GM21423 (cell line): ENCODE data around the gene MED4.

Source experiments
- ATAC-seq: cut with Tn5 transposase; IDR thresholded peaks from one replicate; pipeline ENCODE4 v1.9.1; 2021; ENCODE audit warnings: mild to moderate bottlenecking, moderate library complexity; ENCODE audit not compliant: unreplicated experiment

MED4 gene

DNA sequence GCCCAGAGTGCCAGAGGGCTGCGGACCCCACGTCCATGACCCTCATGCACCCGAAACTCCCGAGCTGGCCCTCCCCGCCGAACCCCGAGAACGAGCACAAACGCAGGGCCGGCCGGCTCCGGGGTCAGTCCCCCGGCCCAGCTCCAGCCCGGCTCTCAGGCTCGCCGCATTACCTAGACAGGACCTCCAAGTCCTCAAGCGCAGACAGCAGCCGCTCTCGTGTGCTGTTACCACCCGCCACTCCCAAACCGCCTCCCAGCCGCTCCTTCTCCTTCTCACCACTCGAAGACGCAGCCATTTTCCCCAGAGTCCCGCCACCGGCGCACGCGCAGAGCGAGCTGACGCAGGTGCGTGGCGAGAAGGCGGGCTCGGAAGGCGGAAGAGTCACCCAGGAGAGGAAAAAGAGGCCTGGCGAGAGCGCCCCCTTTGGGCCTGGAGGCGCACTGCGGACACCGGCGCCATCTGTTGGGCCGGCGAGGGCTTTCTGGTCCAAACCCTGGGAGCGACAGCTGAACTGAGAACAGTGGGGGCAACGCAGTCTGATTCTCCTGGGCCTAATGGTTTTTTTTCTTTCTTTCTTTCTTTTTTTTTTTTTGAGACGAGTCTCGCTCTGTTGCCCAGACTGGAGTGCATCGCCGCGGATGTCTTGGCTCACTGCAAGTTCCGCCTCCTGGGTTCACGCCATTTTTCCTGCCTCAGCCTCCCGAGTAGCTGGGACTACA, at the start of gene MED4:
Gene MED4, minus strand, starts transcription at position 324 of the 722 bp plus-strand sequence. Its CDS starts 26 bp downstream, at position 298.
- peak; percentile 96 for ATAC-seq

DNA sequence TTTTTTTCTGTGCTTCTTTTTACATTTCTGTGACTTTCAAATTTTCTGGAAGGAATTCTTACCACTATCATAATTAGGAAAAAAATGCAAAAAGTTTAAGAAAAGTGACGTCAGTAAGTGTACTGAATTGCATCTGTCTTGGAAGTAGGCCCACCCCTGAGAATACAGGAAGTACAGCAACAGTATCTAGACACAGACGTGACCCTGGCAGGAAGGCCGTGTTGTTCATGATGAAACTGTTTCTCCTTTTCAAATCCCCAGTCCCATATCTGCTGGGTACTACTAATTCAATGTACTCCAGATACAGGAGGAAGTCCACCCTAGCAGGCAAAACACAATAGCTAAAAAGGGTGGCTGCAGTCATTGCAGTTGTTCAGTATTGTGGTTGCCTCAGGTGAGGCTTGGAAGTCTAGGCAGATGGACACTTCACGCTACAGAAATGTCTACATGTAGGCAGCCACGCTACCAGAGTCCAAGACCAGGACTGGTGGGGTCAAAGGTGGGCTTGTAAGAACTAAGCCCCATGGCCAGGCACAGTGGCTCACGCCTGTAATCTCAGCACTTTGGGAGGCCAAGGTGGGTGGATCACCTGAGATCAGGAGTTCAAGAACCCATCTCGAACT, 49.6 kb upstream of the MED4 start:
- ATAC-seq, result no peak

DNA sequence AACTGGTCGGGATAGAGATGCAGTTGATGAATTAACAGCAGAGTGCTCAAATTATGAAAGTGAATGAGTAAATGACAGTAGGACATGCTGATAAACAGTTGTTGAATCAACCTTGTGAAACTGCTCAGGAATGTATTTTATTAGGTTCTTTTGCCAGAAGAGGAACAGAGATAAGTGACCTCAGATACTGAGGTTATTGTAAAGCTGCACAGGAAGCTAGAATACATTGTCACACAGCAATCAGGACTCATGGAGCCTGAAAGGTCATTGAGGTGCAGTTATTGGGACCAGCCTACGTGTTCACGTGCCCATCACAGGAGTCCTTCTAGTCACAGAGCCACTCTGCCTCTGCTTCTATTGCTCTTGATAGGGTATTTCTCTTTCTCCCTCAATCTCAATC, 47.5 kb upstream of the MED4 start:
- ATAC-seq, result peak; percentile 95

- no peak for ATAC-seq
Observed at GRCh38 chr13:48138270-48138669, 43.4 kb upstream of the MED4 start.

DNA sequence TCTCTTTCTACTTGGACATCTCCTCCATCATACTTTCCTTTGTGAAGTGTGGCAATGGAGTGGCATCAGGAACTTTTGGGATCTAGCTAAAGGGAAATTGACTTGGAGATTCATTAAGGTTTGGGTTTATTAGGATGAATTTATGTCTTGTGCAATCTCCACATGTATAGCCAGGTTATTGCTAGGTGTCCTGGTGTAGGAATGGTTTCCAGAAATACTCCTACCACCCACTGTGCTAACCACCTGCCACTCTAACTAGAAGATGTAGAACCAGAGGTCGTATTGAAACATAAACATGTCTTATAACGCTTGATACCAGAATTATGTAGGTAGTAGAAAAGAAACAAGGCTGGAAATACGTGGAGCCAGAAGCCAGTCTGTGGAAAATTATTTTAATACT, 38.1 kb upstream of the MED4 start:
- no peak for ATAC-seq

DNA sequence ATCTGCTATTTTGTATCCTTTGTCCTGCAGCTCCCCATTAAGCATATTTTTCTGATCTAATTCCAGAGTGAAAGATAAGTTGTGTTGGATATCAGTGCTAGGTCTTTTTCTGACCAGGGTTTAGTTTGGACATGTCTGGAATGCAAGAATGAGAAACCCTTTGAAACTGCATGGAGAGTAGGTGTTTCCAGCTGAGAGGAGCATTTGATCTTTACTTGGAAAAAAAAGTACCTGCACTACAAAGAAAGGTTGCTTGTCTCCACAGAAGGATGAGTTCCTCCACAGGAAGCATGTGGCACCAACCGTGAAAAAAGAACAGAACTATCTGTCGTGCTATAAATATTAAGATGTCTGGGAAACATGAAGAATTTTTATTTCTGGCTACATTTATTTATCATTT, 36.6 kb upstream of the MED4 start:
- ATAC-seq, result no peak

DNA sequence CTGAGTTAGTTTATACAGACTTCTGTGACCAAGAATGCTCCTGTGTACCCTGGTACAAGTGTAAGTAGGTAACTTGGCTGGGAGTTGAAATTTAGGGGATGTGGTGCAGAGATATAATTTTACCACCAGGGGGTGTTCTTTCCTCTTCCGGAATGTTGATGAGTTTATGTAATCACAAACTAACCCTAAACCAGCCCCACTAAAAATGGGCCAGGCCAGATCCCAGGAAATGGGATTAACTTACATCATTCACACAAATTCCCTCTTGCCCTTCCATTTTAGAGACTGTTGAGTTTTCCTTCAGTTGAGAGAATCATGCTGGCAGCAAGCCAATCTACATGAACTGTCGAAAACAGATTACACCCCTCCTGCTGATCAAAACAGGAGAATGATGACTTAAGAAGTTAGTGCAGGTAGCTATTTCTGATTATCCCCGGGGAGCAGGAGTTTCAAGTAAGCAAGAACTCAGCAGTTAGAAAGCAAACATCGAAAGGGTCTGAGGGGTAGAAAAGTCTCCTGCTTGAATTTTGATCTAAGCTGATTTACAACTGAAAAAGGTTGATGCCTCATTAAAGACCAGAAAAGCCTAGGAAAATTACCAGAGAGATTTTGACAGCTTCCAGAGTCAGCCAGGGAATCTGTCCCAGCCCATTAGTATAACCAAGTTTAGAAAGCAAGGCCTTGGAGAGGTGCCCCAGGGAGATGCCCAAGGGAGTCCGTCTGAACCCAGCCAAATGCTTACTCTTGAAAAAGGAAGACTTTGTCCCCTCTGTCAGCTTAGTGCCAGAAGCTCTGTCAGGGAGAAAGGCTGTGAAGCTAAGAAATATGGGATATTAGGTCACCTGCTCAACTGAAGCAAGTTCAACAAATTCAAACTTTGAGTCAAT, 32.3 kb upstream of the MED4 start:
- ATAC-seq, result peak; percentile 68

GRCh38 chr13:48125794-48126228, 30.9 kb upstream of the MED4 start:
- ATAC-seq, result no peak

DNA sequence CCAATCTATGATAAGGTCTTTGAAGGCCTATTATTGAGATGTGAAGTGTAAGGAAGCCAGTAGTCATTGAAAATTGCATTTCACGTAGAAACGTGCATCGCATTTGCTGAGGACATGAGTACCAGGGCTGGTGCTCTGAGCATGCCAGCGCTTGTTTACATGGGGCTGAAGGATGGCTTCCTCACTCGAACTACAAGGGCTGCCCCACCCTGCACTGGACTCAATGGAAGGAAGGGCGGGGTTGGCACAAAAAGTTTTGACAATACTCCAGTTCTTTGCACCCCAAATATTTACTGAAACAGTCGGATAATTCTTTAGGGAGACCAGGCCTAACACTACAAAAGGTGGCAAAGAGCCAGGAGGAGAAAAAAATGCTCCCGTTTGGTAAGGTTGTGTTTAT, 28.9 kb upstream of the MED4 start:
- ATAC-seq, result no peak

DNA sequence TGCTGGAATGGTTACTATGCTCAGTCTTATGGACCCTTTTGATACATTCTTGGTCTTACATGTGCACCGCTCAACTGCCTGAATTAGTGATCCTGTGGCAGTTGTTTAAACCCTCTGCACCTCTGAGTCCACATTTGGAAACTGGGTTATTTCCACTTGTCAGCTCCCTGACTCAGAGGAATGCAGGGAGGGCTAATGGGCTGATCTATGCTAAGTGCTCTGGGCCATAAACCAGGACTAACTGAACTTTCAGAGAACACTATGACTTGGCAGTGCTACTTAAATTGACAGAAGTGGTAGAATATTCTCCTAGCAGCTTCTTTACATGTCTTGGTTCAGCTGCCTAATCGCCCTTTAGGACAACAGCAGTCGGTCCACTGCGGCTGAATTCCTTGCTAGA, 26.8 kb upstream of the MED4 start:
- no peak for ATAC-seq

DNA sequence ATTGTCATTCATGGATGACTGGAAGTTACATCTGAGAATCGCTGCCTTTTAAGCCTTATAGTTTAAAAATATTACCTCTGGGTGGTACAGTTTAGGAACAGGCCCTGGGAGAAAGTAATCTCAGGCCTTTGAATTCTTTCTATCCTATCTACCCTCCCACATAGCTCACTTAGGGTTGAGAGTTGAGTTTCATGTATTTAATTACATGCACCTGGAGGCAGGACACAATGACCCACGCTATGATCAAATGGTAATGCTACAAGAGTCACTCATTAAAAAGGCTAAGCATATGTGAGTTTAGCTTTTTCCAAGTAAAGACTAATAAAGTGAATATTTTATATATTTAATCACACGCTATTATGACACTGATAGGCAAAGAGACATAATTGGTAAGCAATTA, 25.3 kb upstream of the MED4 start:
- ATAC-seq, result no peak

- no peak for ATAC-seq
Observed at GRCh38 chr13:48118030-48118429, 23.1 kb upstream of the MED4 start.

- ATAC-seq, result no peak
Observed at GRCh38 chr13:48116808-48117207, 21.9 kb upstream of the MED4 start.

DNA sequence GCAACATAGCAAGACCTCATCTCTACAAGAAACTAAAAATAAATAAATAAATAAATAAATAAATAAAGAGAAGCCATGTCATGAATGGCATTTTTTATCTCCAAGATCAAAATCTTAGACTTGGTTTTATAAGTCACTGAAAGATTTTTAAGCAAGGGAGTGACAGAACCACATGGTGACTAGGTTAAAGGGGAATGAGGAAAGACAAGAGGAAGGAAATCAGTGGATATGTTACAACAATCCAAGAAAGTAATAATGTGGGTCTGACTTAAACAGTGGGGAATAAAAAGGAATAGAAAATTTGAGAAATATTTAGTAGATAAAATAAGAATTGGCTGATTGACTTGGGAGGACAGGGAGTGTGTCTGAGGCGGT, 18.8 kb upstream of the MED4 start:
- ATAC-seq, result no peak

DNA sequence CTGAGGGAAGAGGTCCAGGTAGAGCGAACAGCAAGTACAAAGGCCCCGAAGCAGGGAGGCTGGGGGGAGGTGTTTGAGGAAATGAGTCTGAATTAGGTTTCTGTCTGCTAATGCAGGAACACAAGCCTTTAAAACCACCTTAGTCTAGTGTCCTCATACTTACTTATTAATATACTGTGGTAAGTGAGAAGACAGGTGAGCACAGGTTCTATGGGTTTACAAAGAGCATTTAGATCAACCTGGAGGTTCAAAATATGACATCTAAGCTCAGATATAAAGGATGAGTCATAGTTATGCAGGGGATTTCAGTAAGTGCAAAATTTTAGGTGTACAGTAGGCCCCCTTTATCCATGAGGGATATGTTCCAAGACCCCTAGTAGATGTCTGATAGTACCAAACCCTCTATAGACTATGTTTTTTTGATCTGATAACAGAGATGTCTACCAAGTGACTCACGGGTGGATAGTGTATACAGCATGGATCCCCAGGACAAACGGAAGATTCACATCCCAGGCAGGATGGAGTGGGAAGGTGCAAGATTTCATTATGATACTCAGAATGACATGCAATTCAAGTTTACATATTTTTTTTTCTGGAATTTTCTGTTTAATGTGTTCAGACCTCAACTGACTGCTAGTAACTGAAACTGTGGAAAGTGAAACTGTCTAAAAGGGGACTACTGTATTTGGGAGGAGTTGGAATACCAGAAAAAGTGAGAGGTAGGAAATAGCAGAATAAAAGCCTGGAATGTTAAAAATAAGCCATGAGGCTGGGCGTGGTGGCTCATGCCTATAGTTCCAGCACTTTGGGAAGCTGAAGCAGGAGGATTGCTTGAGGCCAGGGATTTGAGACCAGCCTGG, 18.2 kb upstream of the MED4 start:
- no peak for ATAC-seq

- ATAC-seq, result no peak
Observed at GRCh38 chr13:48110931-48111721, 16.2 kb upstream of the MED4 start.

- ATAC-seq, result no peak
Observed at GRCh38 chr13:48110132-48110868, 15.4 kb upstream of the MED4 start.

DNA sequence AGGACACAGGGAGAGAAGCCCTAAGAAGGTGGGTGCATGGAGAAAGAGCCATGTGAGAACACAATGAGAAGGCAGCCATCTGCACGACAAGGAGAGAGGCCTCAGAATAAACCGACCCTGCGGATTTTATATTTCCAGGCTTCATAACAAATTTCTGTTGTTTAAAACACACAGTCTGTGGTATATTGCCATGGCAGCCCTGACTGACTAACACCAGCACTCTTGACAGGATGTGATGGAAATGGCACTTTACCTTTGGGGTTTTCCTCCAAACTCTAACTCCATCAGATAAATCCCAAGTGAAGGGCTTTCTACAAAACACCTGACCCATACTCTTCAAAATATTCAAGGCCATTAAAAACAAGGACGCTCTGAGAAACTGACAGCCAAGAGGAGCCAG, 13.2 kb upstream of the MED4 start:
- ATAC-seq, result no peak

- no peak for ATAC-seq
Observed at GRCh38 chr13:48097793-48098192, 2.9 kb upstream of the MED4 start.
